ENCODE data around the gene C1QL1.
"Not testable (repeated sequence)": the region's sequence is repeated elsewhere in the genome, so short reads cannot be mapped to it uniquely, and the experiment has no call there.

C1QL1 gene

DNA sequence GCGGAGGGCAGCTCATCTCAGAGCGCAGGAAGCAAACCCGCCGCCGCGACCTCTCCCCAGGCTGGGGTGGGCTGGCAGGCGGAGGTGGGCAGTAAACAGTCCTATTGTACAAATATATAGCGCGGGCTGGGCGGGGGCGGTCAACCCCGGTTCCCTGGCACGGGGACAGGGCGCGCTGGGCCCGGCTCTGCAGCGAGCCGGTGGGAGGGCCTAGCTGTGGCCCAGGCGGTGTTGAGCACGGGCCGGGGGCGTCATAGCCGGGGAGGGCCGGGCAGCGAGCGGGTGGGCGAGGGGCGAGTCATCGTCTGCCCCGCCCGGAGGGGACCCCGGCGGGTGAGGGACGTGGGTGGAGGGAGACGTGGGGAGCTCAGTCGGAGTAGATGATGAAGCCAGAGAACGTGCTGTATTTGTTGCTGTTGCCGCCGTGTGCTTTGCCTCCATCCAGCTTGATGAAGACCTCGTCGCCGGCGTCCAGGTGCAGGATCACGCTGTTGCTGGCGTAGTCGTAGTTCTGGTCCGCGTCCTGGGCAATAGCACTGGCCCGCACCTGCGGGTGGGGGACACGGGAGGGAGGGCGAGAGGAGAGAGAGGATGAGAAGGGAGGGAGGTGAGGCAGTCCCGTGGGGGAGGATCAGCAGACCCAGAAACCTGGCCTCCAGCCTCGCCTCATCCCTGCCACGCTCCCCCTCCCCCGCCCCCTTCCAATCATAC lies 8.1 kb downstream of the C1QL1 start:
- no peak for FAIRE-seq

- no peak for FAIRE-seq
Measured at GRCh38 chr17:44956998-44957981, 10.8 kb downstream of the C1QL1 start.

DNA sequence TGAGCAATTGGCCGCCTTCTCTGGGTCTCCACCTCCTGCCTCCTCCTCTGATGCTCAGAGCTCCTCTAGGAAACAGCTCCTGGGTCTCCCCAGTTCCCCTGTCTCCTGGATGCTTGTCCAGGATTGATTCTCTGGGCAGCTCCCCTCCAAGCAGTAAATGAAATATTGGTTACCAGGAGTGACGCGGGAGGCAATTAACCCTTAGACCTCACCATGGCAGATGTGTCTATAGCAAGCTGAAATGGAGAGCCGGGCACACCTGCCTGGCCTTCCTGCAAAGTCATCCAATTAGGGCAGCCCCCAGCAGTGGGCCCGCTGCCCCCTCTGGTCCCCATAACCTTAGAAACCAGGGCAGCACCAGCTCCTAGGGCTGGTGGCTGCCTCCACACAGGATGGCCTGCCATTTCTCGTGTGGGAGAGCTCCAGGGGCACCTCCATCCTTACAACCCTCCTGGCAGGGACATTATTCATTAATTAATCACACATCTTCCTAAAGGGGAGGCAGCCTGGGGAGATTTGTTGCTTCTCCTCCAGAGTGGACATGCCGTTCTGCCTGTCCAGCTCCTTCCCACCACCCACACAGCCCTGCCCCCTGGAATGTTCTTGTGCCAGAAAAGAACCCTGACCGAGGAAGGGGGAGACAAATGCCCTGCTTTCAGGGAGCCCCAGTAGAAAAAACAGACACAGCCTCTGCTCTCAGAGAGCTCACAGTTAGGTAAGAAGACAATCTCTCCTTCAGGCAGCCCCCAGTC lies 12.3 kb downstream of the C1QL1 start:
- no peak for FAIRE-seq

DNA sequence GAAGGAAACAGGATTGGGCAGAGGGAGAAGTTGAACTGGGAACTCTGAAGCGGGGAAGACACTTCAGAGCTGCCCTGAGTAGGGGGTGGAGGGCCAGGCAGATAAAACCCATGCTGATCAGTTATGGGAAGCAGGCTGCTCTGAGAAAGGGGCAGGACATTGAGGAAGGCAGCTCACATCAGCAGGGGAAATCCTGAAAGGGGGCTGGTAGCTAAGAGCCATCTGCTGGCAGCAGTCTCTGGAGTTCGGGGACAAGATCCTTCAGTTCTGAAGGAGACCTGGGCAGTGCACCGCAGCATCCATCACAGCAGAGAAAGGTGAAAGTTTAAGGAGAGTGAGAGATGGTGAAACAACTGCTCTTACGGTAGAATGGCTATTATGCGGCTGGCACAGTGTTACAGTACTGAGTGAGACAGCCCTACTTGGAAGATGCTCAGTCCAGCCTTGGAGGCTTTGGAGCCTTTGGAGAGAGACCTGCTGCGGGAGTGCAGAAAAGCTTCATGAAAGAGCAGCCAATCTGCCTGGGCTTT lies 15.1 kb downstream of the C1QL1 start:
- no peak for FAIRE-seq

- no peak for FAIRE-seq
Measured at GRCh38 chr17:44948315-44948795, 19.7 kb downstream of the C1QL1 start.

- FAIRE-seq = peak; percentile 97
Measured at GRCh38 chr17:44947461-44948314, 20.4 kb downstream of the C1QL1 start, which contains the start of gene KIF18B. TSS of gene KIF18B (minus strand) at chr17:44947773. CDS start at chr17:44936344, 11,429 bp downstream.

DNA sequence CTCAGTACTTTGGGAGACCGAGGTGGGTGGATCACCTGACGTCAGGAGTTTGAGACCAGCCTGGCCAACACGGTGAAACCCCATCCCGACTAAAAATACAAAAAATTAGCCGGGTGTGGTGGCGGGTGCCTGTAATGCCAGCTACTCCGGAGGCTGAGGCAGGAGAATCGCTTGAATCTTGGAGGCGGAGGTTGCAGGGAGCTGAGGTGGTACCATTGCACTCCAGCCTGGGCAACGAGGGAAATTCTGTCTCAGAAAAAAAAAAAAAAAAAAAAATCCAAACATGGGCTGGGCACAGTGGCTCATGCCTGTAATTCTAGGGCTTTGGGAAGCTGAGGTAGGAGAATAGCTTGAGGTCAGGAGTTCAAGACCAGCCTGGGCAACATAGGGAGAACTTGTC lies 22.5 kb downstream of the C1QL1 start:
- not testable (repeated sequence) for FAIRE-seq

- no peak for FAIRE-seq
Measured at GRCh38 chr17:44942456-44942855, 25.6 kb downstream of the C1QL1 start.

GRCh38 chr17:44941712-44942331 lies 26.3 kb downstream of the C1QL1 start:
- no peak for FAIRE-seq

DNA sequence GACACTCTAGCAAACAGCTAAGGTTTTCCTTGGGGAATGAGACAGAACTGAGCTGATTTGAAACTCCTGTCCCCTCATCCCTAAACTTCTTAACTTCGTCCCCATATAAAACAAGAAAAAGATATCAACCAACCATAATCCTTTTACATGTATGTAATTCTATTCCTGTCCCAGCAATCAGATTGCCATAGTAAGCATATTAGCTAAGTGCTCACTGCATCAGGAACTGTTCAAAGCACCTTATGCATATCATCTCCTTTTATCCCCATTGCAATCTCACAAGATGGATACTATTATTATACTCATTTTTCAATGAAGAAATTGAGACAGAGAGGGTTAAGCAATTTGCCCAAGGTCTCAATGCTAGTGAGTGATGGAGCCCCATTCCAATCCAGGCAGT lies 27.3 kb downstream of the C1QL1 start:
- FAIRE-seq = no peak

- no peak for FAIRE-seq
Measured at GRCh38 chr17:44940317-44940716, 27.8 kb downstream of the C1QL1 start.

GRCh38 chr17:44935116-44935515 lies 33.0 kb downstream of the C1QL1 start:
- no peak for FAIRE-seq

DNA sequence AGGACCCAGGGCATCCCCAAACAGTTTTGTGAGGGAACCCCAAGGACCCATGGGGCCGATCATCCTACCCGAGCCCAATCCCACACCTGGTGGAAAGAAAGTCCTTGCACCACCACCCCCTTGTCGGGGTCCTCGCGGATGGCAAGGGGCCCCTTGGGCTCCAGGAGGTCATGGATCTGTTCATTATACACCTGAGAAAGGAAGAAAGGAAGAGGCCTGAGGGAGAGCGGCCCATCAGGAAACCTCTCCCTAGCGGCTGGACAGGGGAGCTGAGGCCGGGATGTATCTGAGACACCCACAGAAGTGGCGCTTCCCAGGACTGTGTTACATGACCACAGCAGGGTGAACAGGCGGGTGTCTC lies 33.4 kb downstream of the C1QL1 start:
- FAIRE-seq = no peak

DNA sequence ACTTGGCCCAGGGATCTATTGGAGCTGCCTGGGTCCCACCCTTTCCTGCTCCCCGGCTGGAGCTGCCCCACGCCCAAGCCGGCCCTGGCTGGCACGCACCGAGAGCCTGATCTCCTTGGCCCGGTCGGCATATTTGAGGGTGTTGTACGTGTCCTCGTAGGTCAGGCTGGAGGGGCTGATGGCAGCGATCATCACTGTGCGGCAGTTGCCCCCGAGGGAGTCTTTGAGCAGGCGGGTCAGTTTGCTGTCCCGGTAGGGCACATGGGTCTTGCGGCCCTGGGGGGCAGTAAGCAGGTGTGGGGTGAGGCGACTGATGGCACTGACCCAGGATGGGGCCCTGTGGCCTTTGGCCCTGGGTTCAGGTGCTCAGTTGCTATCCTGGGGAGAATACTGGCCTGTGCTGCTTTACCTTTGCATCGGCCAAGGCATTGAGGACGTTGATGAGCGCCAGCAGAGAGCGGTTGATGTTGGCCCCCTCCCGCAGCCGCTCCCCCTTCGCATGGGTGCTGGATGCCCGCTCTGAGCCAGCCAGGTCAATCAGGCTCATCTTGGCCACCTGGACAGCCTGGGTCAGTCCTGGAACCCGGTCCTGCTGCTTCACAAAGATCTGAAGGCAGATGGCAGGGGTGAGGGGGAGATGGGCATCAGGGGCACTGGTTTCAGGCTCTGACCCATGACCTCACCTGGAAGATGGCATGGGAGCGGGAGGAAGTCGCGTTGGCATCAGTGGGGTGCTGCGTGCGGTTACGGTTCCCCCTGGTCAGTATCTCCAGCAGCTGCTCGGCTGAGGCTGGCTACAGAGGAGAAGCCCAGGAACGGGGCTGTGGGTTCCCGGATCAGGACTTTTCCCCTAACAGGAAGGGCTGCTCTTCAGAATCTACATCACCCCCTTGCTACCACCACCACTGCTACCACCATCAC lies 34.0 kb downstream of the C1QL1 start:
- FAIRE-seq = no peak

GRCh38 chr17:44932787-44933097 lies 35.4 kb downstream of the C1QL1 start:
- FAIRE-seq = no peak

DNA sequence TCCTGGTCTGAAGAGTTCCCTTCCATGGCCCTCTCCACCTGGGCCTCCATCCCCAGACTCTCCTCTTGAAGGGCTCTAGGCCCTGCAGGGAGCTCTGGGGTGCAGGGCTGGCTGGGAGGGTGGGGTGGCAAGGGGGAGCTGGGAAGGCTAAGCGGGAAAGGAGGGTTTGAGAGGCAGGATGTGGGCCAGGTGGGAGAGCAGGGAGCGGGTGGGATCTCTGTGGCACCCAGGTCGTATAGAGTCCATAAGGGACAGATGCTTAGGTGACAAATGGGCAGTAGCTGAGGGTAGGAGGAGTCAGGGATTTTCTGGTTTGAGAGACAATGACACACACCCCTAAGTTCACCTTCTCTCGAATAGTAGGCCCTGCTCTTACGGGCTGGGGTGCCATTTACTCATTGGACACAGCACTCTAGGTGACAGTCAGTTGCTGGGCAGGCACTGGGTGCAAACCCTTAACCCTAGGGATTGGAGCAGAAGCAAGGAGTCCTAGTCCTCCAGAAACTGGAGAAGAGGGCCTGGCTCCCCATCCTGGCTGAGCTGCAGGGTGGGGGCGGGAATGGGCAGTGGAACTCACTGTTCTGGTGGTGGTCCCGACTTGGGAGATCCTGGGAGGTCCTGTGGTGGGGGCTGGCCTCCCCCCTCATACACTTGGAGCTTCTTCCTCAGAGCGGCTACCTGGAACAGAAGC lies 35.9 kb downstream of the C1QL1 start:
- FAIRE-seq = no peak

DNA sequence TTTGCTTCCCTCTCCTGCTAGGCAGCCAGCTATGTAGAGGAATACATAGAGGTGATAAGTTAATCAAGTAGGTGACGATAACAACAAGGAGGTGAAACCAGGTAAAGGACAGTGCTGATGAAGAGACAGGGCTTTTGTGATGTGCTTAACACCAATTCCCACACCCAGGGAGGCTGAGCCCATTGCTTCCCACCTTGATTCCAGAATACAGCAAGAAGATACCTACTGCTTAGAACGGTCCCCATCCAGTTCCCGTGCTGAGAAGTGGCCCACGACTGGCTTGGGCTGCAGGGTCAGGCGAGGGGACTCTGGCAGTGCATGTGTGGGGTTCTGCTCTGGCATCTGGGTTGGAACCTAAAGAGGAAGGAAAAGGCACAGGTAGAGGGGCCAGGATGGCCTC lies 36.7 kb downstream of the C1QL1 start:
- no peak for FAIRE-seq

DNA sequence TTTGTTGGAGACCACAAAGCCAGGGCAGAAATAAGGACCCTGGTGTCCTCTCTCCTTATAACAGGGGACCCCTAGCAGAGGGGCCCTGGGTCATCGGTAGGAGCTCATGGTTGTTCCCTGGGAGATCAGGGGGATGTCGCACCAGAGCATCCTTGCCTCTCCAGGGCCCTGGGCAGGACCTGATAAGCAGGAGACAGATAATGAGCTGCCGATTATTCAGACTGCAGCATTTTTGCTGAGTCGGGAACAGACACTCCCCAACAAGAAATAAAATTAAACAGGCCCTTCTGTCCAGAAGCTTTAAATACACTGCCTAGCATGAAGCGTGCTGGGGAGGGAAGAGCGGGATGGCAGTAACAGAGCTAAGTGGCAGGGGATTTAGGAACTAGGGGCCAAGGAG lies 37.4 kb downstream of the C1QL1 start:
- no peak for FAIRE-seq

GRCh38 chr17:44928950-44929720 lies 39.0 kb downstream of the C1QL1 start:
- no peak for FAIRE-seq
